GM19452 (cell line): ENCODE data around the gene DACH2.

ENCODE experiments used
- ATAC-seq: cut with Tn5 transposase; IDR thresholded peaks from one replicate; pipeline ENCODE4 v1.9.1; 2021; ENCODE audit not compliant: unreplicated experiment

The DACH2 gene

DNA sequence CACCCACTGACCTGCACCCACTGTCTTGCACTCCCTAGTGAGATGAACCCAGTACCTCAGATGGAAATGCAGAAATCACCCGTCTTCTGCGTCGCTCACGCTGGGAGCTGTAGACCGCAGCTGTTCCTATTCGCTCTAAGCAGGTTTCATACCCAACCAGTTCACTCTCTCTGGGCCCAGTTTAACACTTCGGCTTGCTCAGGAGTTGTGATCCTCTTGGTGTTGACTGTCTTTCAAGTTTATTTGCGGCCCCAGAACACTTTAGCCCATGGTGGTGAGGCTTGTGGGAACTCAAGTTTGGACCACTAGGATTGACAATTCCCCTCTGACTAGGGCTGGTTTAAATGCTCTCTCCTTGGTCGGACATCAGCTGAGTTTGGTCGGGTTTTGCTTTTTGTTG lies 147.0 kb downstream of the DACH2 start:
- ATAC-seq: no peak

DNA sequence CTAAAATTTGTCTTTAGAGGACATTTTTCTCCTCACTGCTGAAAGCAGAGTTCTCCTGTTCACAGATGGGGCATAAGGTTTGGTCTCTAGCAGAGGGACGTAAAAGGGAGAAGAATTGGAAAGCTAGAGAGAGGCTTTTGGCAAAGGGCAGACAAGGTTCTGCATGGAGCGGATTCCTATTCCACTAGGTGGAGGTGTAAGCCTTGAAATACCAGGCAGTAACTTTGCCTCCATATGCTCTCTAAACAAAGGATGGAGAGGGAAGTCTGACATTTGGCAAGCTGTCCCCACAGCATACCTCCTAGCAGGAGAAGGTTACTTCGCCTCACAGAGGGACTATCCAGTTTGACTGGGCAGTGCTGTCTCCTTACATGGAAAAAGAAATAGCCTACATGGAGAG lies 174.7 kb downstream of the DACH2 start:
- no peak for ATAC-seq

DNA sequence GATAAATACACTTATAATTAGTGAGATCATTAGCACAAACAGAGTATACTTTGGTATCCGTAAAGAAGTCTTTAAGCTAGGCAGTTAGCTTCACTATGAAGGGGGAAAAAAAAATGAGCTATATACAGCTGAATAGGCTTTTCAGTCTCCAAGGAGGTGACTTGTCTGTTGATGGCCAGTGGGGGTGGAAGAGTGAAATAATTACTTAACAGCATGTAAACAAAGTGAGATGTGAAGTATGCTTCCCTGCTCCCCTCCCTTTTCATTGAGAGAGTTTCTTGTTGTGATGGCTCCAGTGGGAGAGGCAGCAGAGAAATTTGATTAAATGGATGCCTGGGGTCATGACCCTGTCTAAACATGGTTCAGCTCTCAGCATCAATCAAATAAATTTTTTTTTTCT lies 180.9 kb downstream of the DACH2 start:
- no peak for ATAC-seq

DNA sequence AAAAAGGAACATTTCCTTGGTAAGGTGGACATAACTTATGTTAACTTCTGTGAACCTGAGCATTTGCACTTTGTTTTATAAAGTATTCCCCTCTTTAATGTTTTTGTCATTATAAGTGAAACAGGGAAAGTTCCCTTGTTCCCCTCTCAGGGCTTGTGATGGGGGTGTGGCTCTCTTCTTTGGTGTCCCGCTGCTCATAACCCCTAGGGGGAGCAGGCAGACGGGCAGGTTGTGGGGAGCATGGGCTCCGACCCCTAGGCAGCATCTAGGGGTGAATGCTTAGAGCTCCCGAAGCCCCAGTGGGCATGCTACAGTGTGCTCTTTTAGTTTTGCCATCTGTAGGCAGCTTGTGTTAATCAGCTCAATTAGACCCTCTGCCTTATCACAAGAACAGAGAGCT lies 200.4 kb downstream of the DACH2 start:
- no peak for ATAC-seq

DNA sequence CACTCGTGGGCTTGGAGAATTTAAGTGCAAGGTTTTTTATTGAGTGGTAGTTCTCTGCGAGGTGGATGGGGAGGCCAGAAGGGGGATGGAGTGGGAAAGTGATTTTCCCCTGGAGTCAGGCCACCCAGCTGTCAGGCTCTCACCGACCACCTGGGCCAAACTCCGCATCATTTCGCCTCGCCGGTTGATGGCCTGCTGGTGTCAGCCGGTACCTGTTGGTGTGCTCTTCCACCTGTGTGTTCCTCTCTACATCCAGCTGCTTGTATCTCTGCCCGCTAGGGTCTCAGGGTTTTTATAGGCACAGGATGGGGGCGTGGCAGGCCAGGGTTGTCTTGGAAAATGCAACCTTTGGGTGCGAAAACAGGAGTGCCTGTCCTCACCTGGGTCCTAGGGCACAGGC lies 200.9 kb downstream of the DACH2 start:
- ATAC-seq: no peak

DNA sequence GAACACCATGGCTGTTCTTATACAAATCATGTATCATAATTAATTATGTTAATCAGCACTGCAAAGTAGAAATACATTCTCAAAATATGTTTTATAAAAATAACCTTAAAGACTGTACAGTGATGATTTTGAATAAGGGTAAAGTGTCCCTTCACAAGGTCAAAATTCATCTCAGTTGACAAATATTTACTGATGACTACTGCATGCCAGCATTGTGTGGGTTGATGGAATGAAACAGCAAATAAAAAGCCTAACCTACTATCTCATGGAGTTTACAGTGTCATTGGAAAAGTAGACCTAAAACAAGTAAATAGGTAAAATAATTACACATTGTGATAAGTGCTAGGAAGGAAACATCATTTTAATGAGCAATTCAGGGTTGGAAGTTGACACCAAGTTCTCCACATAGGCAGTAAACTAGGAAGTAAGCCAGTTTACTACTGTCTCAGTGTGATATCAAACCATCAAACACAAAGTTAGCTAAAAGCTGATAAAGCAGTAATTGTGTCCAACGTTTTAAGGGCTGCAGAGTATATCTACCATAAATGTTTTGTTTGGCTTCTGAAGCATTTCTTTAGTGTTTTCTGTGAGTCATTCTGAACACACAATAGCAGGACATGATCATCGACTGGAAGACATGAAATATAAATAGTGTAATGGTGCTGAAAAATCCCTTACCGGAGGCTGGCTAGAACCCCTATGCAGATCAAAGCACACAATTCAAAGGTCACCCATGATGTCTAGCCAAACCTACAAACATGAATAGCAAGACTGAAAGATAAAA lies 221.8 kb downstream of the DACH2 start:
- ATAC-seq: no peak

DNA sequence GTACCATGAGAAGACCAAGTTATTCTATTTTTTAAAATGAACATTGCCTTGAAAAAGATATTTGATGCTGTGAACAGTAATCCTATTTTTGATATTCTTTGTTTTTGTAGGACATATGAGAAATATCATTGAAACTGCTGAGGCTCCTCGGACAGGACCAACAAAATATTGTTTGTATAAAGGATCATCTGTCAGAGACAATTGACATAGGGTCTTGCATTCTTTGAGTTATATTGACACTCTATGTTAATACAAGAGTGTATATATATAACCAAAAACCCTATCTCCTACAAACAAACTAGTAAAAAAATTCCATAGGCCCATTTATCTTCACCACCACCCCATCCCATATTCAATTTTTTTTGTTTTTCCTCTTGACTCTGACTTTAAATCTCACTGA lies 222.7 kb downstream of the DACH2 start:
- no peak for ATAC-seq

DNA sequence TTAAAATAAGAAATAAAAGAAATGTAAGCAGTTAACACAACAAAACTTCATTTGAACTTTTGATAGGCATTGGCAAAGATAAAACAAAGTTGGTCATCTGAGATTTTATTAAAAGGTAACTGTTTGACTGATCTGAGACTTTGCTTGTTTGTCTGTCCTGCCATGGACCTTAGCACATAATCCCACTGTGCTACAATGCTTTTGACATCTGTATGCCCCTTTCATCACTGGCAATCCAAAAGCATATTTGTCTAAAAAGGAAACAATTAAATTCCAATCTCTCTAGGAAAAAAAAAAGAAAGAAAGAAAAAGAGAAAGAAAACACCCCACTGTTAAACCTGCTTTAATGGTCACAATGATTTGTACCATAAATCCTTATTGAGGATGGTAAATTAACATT lies 231.0 kb downstream of the DACH2 start:
- no peak for ATAC-seq

DNA sequence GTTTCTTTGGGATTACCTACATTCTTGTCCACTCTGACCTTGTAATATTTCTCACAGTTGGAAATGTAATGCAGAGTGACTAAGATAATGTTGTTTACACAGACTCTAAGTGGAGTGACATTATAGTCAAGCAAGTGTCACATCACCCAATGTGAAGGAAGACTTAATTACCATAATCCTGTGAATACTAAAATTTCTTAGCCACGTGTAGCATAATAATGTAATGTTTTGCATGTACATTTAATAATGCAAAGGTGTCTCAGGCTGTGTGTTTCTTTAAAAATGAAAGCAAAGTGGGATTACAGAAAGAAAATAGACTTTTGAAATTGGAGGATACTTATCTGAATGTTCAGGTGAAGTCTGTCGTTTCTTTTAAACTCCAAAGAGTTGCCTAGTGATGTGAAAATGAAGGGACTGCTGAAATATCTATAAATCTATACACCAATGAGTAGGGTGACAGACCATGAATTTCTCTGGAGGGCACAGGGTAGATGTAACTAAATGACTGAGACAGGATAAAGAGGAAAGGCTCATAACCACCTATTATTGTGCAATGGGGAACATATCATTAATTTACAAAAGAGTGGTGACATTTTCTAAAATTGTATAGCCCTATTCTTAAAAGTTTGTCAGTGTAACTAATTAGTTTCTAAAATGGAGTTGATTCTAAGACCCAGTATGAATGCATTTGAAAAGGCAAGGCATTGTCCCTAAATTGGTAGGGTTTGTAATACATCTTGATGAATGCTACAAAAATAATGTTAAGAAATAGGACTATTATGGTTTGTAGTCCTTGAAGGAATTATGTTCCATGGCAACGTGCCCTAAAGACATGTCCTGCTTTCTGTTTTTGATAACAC lies 235.7 kb downstream of the DACH2 start:
- no peak for ATAC-seq

DNA sequence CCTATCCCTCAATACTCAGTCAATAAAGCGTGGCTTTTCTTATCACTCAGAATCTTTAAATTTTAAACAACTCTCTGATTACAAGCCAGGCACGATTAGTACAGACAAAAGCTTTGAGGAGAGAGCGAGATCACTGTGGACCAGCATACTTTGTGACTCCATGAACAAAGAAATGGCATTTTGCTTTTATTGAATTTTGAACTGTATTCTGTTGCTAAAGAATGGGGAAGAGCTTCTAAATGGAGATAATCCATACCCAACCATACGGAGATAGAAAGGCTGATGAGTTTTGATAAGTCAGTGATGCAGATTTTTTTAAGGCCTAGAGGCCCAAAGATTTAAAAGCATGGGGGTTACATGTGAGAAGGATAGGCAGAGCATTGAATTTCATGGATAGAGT lies 259.1 kb downstream of the DACH2 start:
- ATAC-seq: no peak

DNA sequence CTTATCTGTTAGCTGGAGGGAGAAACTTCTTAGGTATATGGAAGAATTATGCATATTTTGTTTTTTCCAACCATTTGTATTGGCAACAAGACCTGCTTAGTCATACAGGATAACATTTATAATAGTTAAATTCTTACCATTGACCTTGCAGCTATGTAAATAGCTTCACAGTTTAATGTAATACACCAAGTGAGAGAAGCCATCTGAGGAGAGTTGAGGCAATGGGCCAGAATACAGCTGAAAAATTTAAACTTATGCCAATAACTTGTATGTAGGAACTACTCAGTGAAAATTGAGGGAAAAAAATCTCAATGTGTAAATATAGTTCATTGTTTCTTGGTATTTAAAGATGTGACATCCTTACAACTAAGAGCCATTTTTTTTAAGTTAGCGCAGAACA lies 273.5 kb downstream of the DACH2 start:
- no peak for ATAC-seq

DNA sequence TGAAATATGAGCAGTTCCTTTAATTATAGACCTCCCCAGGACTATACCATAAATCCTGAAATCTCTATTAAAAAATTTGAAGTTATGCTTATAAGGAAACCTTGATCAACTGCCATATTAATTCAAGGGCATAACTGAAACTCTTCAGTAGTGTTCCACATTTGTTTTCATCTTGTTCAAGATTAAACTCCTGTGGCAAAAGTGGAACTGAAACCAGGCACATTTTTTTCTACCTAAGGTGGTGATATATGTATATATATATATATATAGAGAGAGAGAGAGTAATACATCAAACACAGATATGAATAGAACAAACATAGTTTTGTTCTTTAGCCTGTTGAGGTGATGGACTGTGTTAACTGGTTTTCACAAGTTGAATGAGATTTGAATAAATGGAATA lies 287.9 kb downstream of the DACH2 start:
- ATAC-seq: no peak

DNA sequence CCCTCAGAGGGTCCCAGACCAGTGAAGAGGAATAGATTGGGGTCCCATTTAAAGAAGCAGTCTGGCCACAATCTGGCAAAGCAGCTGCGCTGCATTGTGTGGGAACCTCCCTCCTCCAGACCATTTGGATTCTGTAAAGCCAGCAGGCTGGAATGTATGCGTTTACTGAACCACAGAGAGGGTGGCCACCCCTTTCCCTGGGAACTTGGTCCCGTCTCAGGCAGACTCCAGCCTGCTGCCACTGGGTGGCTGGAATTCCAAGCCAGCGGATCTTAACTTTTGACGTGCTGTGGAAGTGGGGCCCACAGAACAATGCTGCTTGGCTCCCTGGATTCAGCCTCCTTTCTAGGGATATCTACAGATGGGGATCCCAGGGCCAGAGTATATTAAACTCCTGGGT lies 307.2 kb downstream of the DACH2 start:
- ATAC-seq: no peak

DNA sequence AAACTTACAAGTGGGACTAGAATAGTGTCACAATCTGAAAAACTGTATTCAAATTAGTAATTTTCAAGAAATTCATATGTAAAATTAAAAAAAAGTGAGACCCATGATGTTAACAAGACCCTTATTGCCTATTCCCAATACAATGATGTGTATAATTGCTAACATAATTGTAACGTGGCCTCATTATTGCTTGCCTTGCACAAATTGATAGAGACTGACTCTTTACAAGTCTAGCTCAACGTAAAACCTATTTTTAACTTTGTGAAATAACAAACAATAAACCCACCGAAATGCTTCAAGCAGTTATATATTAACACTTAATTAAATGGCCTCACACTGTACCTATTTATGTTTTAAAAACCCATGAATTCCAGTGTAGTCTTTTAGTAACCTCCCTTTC lies 312.5 kb downstream of the DACH2 start:
- ATAC-seq: no peak

DNA sequence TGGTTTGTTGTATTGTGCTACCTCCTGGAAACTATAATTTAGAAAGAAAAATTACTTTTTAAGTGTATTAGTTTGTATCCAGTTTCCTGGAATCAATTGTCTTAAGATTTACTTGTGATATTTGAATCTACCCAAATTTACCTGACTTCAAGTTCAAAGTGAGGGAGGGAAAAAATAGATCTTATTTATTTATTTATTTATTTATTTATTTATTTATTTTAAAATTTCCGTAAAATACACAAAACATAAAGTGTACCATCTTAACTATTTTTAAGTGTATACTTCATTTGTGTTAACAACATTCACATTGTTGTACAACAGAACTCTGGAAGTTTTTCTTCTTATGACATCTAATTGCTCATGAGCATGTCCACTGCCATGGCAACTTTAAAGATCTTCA lies 356.0 kb downstream of the DACH2 start:
- ATAC-seq: no peak

DNA sequence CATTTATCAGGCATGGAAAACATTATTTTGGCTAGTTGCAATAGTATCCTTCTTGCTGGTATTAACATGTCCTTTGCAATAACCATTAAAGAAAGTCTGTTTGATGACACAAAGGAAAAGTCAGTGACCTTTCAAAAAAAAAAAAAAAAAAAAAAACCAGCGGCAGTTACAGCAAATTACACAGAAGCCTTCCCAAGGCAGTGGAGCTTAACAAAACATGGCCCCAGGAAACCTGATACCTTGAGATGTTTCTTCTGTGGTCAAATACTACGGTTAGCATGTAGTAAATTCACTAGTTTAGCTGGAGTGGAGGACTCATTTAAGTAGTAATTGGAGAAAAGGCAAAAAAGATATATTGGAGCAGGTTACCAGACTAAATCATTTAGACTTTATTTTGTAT lies 359.1 kb downstream of the DACH2 start:
- ATAC-seq: no peak

DNA sequence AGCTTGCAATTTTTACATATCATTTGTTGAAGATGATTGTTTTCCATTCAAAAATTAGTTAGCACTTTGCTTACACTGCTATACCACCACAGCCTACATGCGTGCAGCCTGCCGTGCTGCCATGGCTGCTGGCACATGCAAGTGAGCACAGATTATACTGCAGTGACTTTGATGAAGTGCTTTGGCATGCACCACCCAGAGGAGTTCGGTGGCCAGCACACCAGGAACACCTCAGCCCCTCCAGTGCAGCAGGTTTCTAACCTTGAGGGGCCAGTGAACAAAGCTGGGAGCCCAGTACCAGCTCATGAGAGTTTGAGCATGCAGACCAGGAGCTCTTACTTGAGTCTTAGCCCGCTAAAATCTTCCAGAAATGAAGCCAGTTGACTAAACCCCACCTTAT lies 431.5 kb downstream of the DACH2 start:
- ATAC-seq: no peak

DNA sequence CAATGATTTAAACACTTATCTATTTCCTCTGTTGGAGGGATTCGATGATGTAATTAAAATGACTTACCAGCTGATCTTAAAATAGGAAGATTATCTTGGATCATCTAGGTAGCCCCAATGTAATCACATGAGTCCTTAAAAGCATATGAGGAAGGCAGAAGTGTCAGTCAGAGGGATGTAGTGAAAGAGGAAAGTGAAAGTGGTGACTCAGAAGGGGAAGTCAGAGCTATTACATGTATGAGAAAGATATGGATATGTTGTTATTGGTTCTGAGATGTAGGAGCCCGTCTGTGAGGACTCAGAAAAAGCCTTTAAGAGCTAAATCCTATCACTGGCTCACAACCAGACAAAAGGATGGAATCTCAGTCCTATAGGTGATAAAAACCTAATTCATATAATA lies 456.4 kb downstream of the DACH2 start:
- no peak for ATAC-seq

DNA sequence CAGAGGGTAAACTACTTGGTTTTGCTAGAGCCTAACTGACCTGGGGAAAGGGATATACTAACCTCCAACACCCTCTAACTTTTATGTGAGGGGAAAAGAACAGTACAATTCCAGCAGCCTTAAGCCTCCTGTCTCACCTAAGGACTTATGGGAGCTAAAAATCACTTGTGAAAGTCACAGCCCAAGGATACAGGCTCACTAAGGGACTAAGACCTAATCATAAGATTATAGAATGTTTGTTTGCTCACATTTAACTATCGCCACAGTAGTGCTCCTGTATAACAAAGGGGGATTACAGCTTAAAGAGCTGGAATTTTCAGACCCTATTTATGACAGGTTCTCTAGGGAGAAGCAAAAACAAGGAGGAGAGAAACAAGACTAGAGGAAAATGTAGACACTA lies 548.7 kb downstream of the DACH2 start:
- no peak for ATAC-seq

DNA sequence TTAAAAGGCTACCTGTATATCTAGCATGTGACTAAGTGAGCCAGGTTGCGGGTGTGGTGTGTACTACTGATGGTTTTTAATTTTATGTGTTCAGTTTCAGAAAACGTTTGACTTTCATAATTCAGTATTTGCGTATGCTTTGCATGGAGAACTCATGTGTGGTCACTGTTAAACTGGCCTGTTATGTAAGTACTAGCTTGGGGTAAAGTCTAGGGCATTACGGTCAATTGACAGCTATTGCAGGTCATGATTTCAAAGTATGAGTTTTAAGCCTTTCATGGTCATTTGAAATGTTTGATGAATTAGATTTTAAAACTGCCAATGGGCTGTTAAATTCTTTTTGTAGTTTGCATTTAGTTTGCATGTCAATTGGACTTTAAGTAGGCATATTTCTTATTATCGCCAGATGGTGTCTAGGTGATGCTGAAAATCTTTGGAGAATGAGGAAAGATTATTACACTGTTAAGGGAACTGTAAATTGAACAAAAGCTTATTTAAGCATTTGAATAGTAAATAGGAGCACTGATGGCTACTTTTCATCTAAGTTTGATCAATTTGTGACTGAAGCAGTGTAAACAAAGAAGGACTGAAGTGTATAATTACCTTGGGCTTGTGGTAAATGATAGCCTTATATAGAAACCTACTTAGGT lies 563.4 kb downstream of the DACH2 start:
- ATAC-seq: no peak

DNA sequence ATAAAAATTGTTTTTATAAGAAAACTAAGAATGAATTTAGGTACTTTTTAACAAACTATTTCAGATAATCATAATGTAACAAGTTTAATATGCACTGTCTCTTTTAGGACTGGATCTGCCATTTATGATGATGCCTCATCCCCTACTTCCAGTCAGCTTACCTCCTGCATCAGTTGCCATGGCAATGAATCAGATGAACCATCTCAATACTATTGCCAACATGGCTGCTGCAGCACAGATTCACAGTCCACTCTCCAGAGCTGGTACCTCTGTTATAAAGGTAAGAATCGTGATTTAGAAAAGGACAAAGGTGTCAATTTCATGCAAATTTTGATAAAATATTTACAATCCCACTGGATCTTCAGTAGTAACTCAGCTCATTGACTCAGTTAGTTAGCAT lies 566.2 kb downstream of the DACH2 start:
- no peak for ATAC-seq

DNA sequence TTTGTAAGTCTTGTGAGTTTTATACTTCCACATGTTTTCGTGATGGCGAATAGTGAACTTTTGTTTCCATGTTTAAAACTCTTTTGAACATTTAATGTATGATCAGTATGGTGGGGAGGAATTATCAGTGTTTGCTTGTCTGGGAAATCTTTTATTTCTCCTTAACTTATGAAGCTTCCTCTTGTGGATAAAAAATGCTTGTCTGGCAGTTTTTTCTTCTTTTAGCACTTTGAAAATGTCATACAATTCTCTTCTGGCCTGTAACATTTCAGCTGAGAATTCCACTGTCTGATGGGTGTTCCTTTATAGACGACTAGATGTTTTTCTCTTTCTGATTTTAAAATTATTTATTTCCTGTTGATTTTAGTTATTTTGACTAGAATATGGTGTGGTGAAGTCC lies 576.0 kb downstream of the DACH2 start:
- ATAC-seq: no peak
